SIG-M5 (cell line): ENCODE data around the gene REL.
"Not testable (repeated sequence)": the region's sequence is repeated elsewhere in the genome, so short reads cannot be mapped to it uniquely, and the experiment has no call there.

Experiments used
- DNase-seq: peaks from one replicate; lab custom pipeline; 2025; lab: John Stamatoyannopoulos, UW

Gene REL

GRCh38 chr2:60868589-60869273 is 12.6 kb upstream of the REL start:
- DNase-seq: no peak

GRCh38 chr2:60872510-60872928 is 8.9 kb upstream of the REL start:
- no peak for DNase-seq

GRCh38 chr2:60873381-60873780 is 8.0 kb upstream of the REL start:
- DNase-seq: no peak

GRCh38 chr2:60875520-60875919 is 5.9 kb upstream of the REL start:
- DNase-seq: no peak

GRCh38 chr2:60880643-60881046 is 729 bp upstream of the REL start:
- DNase-seq: no peak

- peak; percentile 38 for DNase-seq
These were observed 1.8 kb downstream of the REL start for GRCh38 chr2:60882971-60883753.

GRCh38 chr2:60883896-60884295 is 2.5 kb downstream of the REL start:
- DNase-seq: no peak

- DNase-seq: no peak
These were observed 3.4 kb downstream of the REL start for GRCh38 chr2:60884800-60885199.

GRCh38 chr2:60885683-60886082 is 4.3 kb downstream of the REL start:
- DNase-seq: no peak

- no peak for DNase-seq
These were observed 5.6 kb downstream of the REL start for GRCh38 chr2:60886991-60887390.

GRCh38 chr2:60888853-60889252 is 7.5 kb downstream of the REL start:
- no peak for DNase-seq

GRCh38 chr2:60889581-60890392 is 8.4 kb downstream of the REL start:
- not testable (repeated sequence) for DNase-seq

GRCh38 chr2:60890393-60890707 is 9.0 kb downstream of the REL start:
- DNase-seq: no peak

- no peak for DNase-seq
These were observed 9.8 kb downstream of the REL start for GRCh38 chr2:60891180-60891579.

GRCh38 chr2:60898567-60898966 is 17.2 kb downstream of the REL start:
- DNase-seq: no peak

GRCh38 chr2:60899230-60899891 is 18.0 kb downstream of the REL start:
- no peak for DNase-seq

GRCh38 chr2:60899892-60900249 is 18.5 kb downstream of the REL start:
- no peak for DNase-seq

- DNase-seq: not testable (repeated sequence)
These were observed 19.9 kb downstream of the REL start for GRCh38 chr2:60901296-60901695.

- DNase-seq: not testable (repeated sequence)
These were observed 24.5 kb downstream of the REL start for GRCh38 chr2:60905867-60906266.

- DNase-seq: no peak
These were observed 25.0 kb downstream of the REL start for GRCh38 chr2:60906395-60906794.

- DNase-seq: no peak
These were observed 26.0 kb downstream of the REL start for GRCh38 chr2:60907329-60907728.

GRCh38 chr2:60925994-60926740 is 44.8 kb downstream of the REL start:
- no peak for DNase-seq
